ENCODE measurements around the gene HPCAL1. TPM values are rescaled to one million over a fixed set of nuclear protein-coding genes. Genes with fewer than 3 reads are reported as not detected.

HPCAL1 gene
- total and polyA plus RNA-seq, 4 experiments from 2014 or later, result 77.1 to 114 (median 90.4) TPM

DNA sequence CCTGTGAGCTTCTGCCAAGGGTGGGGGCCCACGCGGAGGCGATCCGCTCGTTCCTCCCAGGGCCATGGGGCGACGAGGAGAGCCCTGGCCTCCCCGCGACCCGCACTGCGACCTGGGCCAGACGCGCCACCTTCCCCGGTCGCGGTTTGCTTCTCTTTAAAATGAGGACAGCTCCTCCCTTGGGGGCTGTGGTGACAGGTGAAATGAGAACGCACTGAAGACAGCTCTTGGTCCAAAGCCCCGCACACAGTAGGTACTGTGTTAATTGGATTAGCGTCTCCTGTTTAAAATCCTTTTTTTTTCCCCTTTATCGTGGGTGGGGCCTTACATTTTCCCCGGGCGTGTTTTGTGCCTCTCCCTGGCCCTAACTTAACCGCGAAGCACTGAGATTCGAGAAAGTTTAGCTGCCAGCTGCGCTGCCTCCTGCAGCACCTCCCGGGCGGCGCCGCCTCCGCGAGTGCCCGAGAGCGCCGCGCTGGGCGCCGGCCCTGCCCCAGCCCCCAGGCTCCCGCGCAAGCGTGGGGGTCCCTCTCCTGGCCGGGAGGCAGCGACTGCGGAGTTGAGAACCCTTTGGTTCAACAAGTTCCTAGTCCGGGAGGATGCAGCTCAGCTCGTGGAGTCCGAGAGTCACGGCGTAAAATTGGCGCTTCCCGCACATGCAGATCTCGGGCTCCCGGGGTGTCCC, 1.1 kb downstream of the HPCAL1 start:
- peaks cover 55 to 86% (median 70%) of the 10 kb centered on the region in 4 donors for H3K4me1 Mint-ChIP-seq
- no peaks in the 10 kb centered on the region for H3K9me3 ChIP-seq (ENCODE audit: control insufficient read depth in 1 of 2, low read length in 2 of 2)
- no peaks in the 10 kb centered on the region for H3K9me3 Mint-ChIP-seq
- peaks cover 0 to 4% of the 10 kb centered on the region in 2 donors for H3K36me3 Mint-ChIP-seq
- DNase-seq, result peak; percentile 50 to 69 (median 59)
- ChIA-PET CTCF (ENCODE audit: partially characterized antibody) (interaction anchor here (1.0 to 11.6 kb wide), 17 partner anchors 8 to 179 kb away, joined by 3 to 208 read pairs (median 5); partner anchors contain the start of gene ODC1), POLR2A (ENCODE audit: partially characterized antibody) (interaction anchor here (0.7 to 13.6 kb wide), 21 partner anchors 10 to 262 kb away, joined by 3 to 362 read pairs (median 4); partner anchors contain the start of gene ODC1)
- H3K27me3 ChIP-seq (ENCODE audit: insufficient read depth, low read length), result no peaks in the 10 kb centered on the region
- peak overlapping the region; percentile 58 to 77 for H3K4me3 ChIP-seq (ENCODE audit: low read length in 2 of 2)
- H3K4me1 ChIP-seq (ENCODE audit: insufficient read depth, low read length), result peaks cover 66% of the 10 kb centered on the region
- H3K27ac ChIP-seq (ENCODE audit: low read depth, low read length), result peak overlapping the region; percentile 65
- intact Hi-C loops (cut with micrococcal nuclease), result loop anchor here (1.0 to 10.0 kb wide), 3 partner anchors 75 to 511 kb away; partner anchors contain the start of gene PDIA6
- H3K4me3 Mint-ChIP-seq, result peak overlapping the region; percentile 96 to 100 (median 98)
- peak overlapping the region; percentile 41 to 96 (median 91) for H3K27ac Mint-ChIP-seq
- no peaks in the 10 kb centered on the region for H3K27me3 Mint-ChIP-seq
- no peaks in the 10 kb centered on the region for H3K36me3 ChIP-seq (ENCODE audit: insufficient read depth, low read length)

DNA sequence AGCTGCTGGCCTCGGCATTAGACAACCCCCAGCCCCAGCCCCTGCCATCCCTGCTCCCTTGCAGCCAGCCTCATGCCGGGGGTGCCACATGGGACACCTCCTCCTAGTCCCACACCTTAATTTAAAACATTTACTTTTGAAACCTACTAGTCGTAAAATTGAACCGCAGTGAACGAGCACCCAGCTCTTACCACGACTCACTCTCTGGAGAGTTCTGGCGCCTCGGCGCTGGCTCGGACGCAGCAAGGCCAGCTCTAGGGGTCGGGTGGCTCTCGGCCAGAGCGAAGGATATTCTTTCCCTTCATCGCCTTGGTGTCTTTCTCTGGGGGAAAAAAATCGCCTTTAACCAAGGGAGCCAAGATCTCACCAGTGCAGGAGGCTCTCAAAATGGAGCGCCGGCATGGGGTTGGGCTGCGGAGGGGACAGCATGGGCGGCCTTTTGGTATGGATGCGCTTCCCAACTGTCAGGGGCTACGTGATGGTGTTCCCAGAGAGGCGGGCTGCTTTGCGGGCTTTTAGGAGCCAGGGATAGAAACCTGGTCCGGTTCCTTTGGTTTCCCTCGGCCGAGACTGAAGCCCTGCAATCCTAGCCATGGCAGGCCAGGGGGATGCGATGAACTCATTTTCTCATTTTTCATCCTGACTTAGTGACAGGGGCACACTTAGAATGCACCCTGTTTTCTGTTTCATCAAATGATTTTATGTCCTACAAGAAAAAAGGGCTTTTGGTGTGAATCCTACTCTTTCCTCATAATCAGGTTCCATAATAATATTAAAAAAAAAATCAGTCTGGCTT, 2.0 kb downstream of the HPCAL1 start:
- Mint-ChIP-seq H3K4me1 (peaks cover 58 to 87% (median 71%) of the 10 kb centered on the region in 4 donors), H3K27ac (peak overlapping the region; percentile 70 to 95 (median 86)), H3K4me3 (peak overlapping the region; percentile 87 to 100 (median 91)), H3K27me3 (no peaks in the 10 kb centered on the region), H3K36me3 (peaks cover 0 to 4% of the 10 kb centered on the region in 2 donors), H3K9me3 (no peaks in the 10 kb centered on the region)
- Histone ChIP-seq H3K27me3 (ENCODE audit: insufficient read depth, low read length) (no peaks in the 10 kb centered on the region), H3K36me3 (ENCODE audit: insufficient read depth, low read length) (no peaks in the 10 kb centered on the region), H3K4me3 (ENCODE audit: low read length in 2 of 2) (peak overlapping the region; percentile 58 to 77), H3K4me1 (ENCODE audit: insufficient read depth, low read length) (peaks cover 75% of the 10 kb centered on the region), H3K27ac (ENCODE audit: low read depth, low read length) (peak overlapping the region; percentile 65), H3K9me3 (ENCODE audit: control insufficient read depth in 1 of 2, low read length in 2 of 2) (no peaks in the 10 kb centered on the region)
- CTCF ChIA-PET (ENCODE audit: partially characterized antibody), result interaction anchor here (1.0 to 11.6 kb wide), 18 partner anchors 9 to 180 kb away, joined by 3 to 208 read pairs (median 5); partner anchors contain the start of gene ODC1
- no peak for DNase-seq
- intact Hi-C loops (cut with micrococcal nuclease), result loop anchor here (1.0 to 10.0 kb wide), 5 partner anchors 27 to 510 kb away; partner anchors contain the start of gene PDIA6
- POLR2A ChIA-PET (ENCODE audit: partially characterized antibody), result interaction anchor here (0.7 to 13.6 kb wide), 12 partner anchors 18 to 180 kb away, joined by 3 to 362 read pairs (median 6); partner anchors contain the start of gene ODC1

DNA sequence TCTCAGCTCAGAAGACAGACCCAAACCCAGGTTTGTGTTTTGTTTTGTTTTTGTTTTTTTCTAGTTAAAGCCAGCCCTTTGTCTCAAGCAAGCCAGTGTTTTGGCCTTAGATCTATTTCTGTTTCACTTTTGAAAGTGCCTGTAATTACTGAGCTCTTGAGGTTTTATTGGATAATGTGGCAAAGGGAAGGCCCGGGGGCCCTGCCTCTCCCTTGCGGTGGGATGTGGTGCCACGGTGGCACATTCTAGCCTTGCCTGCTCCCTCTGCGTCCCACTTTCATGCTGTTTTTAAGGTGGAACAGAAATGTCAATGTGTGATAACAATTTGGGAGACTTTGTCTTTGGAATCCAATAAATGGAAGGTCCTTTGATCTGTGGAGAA, 2.5 kb downstream of the HPCAL1 start:
- Mint-ChIP-seq H3K27me3 (no peaks in the 10 kb centered on the region), H3K27ac (peak overlapping the region; percentile 48 to 88 (median 78)), H3K36me3 (peaks cover 0 to 4% of the 10 kb centered on the region in 2 donors), H3K4me1 (peaks cover 62 to 87% (median 74%) of the 10 kb centered on the region in 4 donors), H3K9me3 (no peaks in the 10 kb centered on the region), H3K4me3 (peak overlapping the region; percentile 87 to 100 (median 91))
- ChIA-PET POLR2A (ENCODE audit: partially characterized antibody) (interaction anchor here (1.7 to 13.6 kb wide), 5 partner anchors 10 to 143 kb away, joined by 5 to 362 read pairs (median 49); partner anchors contain the start of gene ODC1), CTCF (ENCODE audit: partially characterized antibody) (interaction anchor here (0.6 to 11.6 kb wide), 12 partner anchors 9 to 181 kb away, joined by 3 to 208 read pairs (median 4); no protein-coding TSS in a partner anchor)
- H3K27ac ChIP-seq (ENCODE audit: low read depth, low read length), result peak overlapping the region; percentile 1
- H3K27me3 ChIP-seq (ENCODE audit: insufficient read depth, low read length), result no peaks in the 10 kb centered on the region
- peak overlapping the region in 1 of 2 donors; percentile 31 for H3K4me3 ChIP-seq (ENCODE audit: low read length in 2 of 2)
- no peaks in the 10 kb centered on the region for H3K36me3 ChIP-seq (ENCODE audit: insufficient read depth, low read length)
- H3K9me3 ChIP-seq (ENCODE audit: control insufficient read depth in 1 of 2, low read length in 2 of 2), result no peaks in the 10 kb centered on the region
- H3K4me1 ChIP-seq (ENCODE audit: insufficient read depth, low read length), result peaks cover 80% of the 10 kb centered on the region
- intact Hi-C loops (cut with micrococcal nuclease), result loop anchor here (1.0 to 10.0 kb wide), 5 partner anchors 26 to 510 kb away; partner anchors contain the start of gene PDIA6
- peak; percentile 65 to 77 (median 72) for DNase-seq

DNA sequence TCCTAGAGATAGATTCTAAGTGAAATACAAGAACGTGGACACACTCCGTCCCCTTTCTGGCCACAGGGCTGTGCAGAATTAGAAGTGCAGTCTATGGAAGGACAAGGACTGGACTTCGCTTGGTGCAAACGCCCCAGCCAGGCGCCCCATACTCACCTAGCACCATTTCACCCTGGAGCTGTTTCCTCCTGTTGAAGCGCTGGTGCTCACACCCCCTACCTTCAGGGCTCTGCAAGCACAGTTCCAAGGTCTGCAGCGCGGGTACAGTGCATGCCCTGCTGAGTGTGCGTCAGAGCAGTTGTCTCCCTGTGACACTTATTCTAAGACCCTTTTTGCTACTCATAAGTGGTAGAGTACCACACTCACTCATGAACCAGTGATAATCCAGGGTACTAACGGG, 3.0 kb downstream of the HPCAL1 start:
- ChIA-PET CTCF (ENCODE audit: partially characterized antibody) (interaction anchor here (0.6 to 11.6 kb wide), 12 partner anchors 9 to 181 kb away, joined by 3 to 208 read pairs (median 4); no protein-coding TSS in a partner anchor), POLR2A (ENCODE audit: partially characterized antibody) (interaction anchor here (2.1 to 13.6 kb wide), 4 partner anchors 10 to 142 kb away, joined by 7 to 362 read pairs (median 66); partner anchors contain the start of gene ODC1)
- peak overlapping the region in 1 of 2 donors; percentile 31 for H3K4me3 ChIP-seq (ENCODE audit: low read length in 2 of 2)
- intact Hi-C loops (cut with micrococcal nuclease), result loop anchor here (1.0 to 10.0 kb wide), 5 partner anchors 26 to 509 kb away; partner anchors contain the start of gene PDIA6
- no peaks in the 10 kb centered on the region for H3K36me3 ChIP-seq (ENCODE audit: insufficient read depth, low read length)
- peaks cover 0 to 4% of the 10 kb centered on the region in 2 donors for H3K36me3 Mint-ChIP-seq
- H3K27me3 Mint-ChIP-seq, result no peaks in the 10 kb centered on the region
- peaks cover 80% of the 10 kb centered on the region for H3K4me1 ChIP-seq (ENCODE audit: insufficient read depth, low read length)
- no peaks in the 10 kb centered on the region for H3K27me3 ChIP-seq (ENCODE audit: insufficient read depth, low read length)
- H3K27ac Mint-ChIP-seq, result peak overlapping the region in 5 of 7 donors; percentile 75 to 88 (median 78)
- H3K4me1 Mint-ChIP-seq, result peaks cover 59 to 83% (median 72%) of the 10 kb centered on the region in 4 donors
- H3K4me3 Mint-ChIP-seq, result peak overlapping the region; percentile 87 to 100 (median 91)
- no peaks in the 10 kb centered on the region for H3K9me3 Mint-ChIP-seq
- DNase-seq, result peak in 4 of 5 donors; percentile 24 to 55 (median 27)
- peak overlapping the region; percentile 1 for H3K27ac ChIP-seq (ENCODE audit: low read depth, low read length)
- no peaks in the 10 kb centered on the region for H3K9me3 ChIP-seq (ENCODE audit: control insufficient read depth in 1 of 2, low read length in 2 of 2)

DNA sequence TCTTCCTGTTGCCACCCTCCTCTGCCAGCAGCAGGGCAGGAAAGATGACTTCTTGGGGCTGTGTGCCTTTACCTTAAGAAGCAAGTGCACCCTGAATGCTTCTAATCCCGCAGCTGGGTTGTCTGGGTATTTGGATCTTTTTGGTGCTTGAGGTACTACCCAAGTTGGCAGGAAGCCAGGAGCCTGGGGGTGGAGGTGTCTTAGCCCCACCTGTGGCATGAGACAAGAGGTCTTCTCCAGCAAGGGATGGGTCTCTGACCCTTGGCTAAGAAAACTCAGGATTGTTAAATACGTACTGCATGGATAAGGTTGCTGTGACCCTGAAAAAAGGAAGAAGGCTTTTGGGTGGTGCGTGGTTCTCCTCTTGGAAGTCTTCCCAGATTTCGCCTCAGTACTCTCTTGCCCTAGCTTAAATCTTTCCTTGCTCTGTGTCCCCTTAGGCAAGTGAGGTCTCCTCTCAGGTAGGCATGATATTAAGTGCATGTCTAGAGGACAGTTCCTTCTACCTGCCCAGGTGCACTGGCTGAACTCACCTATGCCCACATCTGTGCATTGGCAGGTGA, 4.3 kb downstream of the HPCAL1 start:
- no peak for DNase-seq
- Histone ChIP-seq H3K27me3 (ENCODE audit: insufficient read depth, low read length) (no peaks in the 10 kb centered on the region), H3K27ac (ENCODE audit: low read depth, low read length) (no peak overlapping the region), H3K4me3 (ENCODE audit: low read length in 2 of 2) (no peak overlapping the region), H3K36me3 (ENCODE audit: insufficient read depth, low read length) (no peaks in the 10 kb centered on the region), H3K9me3 (ENCODE audit: control insufficient read depth in 1 of 2, low read length in 2 of 2) (no peaks in the 10 kb centered on the region), H3K4me1 (ENCODE audit: insufficient read depth, low read length) (peaks cover 67% of the 10 kb centered on the region)
- Mint-ChIP-seq H3K4me3 (peak overlapping the region in 4 of 8 donors; percentile 56 to 95 (median 76)), H3K27ac (peak overlapping the region in 4 of 7 donors; percentile 5 to 78 (median 24)), H3K4me1 (peaks cover 50 to 75% (median 61%) of the 10 kb centered on the region in 4 donors), H3K27me3 (no peaks in the 10 kb centered on the region), H3K36me3 (peaks cover 0 to 4% of the 10 kb centered on the region in 2 donors), H3K9me3 (no peaks in the 10 kb centered on the region)
- CTCF ChIA-PET (ENCODE audit: partially characterized antibody), result interaction anchor here (1.0 to 11.6 kb wide), 9 partner anchors 21 to 181 kb away, joined by 3 to 208 read pairs (median 7); no protein-coding TSS in a partner anchor
- POLR2A ChIA-PET (ENCODE audit: partially characterized antibody), result interaction anchor here (0.9 to 13.6 kb wide), 5 partner anchors 11 to 75 kb away, joined by 3 to 362 read pairs (median 6); no protein-coding TSS in a partner anchor
- intact Hi-C loops (cut with micrococcal nuclease), result loop anchor here (10.0 kb wide), 1 partner anchor 508 kb away; the partner anchor contains the start of gene PDIA6

DNA sequence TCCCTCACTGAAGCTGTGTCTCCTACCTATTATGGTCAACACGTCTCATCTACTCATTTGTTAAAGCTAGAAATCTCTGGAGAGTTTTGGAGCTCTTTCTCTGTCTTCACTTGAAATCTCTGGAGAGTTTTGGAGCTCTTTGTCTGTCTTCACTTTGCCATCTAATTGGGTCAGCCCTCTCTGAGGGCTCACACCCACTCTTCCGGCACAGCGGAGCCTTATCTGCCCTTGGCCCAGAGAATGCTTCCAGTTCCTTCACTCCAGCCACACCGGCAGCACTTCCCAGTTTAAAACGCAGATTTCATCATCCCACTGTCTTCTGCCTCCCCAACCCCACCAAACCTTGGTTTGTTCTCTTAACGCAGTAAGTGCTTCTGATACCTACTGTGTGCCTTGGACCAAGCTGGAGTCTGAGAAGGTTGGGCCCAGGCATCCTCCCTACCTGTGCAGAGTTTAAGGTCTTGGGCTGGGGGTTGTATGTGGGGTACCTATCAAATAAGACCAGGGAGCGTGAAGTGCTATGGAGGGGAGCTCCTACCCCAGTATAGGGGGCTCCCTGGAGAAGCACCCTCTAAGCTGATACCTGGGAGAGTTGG, 5.0 kb downstream of the HPCAL1 start:
- POLR2A ChIA-PET (ENCODE audit: partially characterized antibody), result interaction anchor here (0.9 to 13.6 kb wide), 3 partner anchors 16 to 74 kb away, joined by 3 to 362 read pairs (median 6); no protein-coding TSS in a partner anchor
- DNase-seq, result no peak
- Mint-ChIP-seq H3K27ac (peak overlapping the region in 5 of 7 donors; percentile 14 to 78 (median 47)), H3K36me3 (peaks cover 0 to 4% of the 10 kb centered on the region in 2 donors), H3K27me3 (no peaks in the 10 kb centered on the region), H3K4me1 (peaks cover 50 to 74% (median 60%) of the 10 kb centered on the region in 4 donors), H3K9me3 (no peaks in the 10 kb centered on the region), H3K4me3 (peak overlapping the region in 6 of 8 donors; percentile 15 to 95 (median 51))
- H3K9me3 ChIP-seq (ENCODE audit: control insufficient read depth in 1 of 2, low read length in 2 of 2), result no peaks in the 10 kb centered on the region
- intact Hi-C loops (cut with micrococcal nuclease), result loop anchor here (10.0 kb wide), 1 partner anchor 507 kb away; the partner anchor contains the start of gene PDIA6
- CTCF ChIA-PET (ENCODE audit: partially characterized antibody), result interaction anchor here (1.0 to 11.6 kb wide), 7 partner anchors 21 to 182 kb away, joined by 3 to 208 read pairs (median 7); no protein-coding TSS in a partner anchor
- no peaks in the 10 kb centered on the region for H3K27me3 ChIP-seq (ENCODE audit: insufficient read depth, low read length)
- peaks cover 65% of the 10 kb centered on the region for H3K4me1 ChIP-seq (ENCODE audit: insufficient read depth, low read length)
- H3K4me3 ChIP-seq (ENCODE audit: low read length in 2 of 2), result no peak overlapping the region
- H3K36me3 ChIP-seq (ENCODE audit: insufficient read depth, low read length), result no peaks in the 10 kb centered on the region
- H3K27ac ChIP-seq (ENCODE audit: low read depth, low read length), result no peak overlapping the region
